GM20431 (cell line): ENCODE results near the gene OR1M1.

Source experiments
- in situ Hi-C: fragments of 300-500 bp; cut with MseI, MboI; formaldehyde crosslinking; loops from one replicate; pipeline ENCODE4 v1.15.0; 2020; ENCODE audit warnings: low sequenced_read_pairs; ENCODE audit not compliant: unreplicated experiment

The OR1M1 gene

DNA sequence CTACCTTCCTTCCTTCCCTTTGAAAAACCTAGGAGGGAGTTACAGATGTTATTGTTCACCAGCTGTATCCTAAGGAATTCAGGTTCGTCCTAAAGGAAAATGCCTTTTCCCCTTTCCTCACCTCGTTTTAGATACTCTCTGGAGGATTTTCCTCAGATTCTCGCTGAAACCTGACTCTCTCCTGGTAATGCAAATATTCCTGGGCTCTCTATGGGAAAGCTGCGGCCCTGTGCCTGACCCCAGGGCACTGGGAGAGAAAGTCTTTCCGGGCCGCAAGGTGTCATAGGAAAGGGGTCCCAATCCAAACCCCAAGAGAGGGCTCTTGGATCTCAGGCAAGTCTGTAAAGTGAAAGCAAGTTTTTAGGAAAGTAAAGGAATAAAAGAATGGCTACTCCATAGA, 13.1 kb upstream of the OR1M1 start:
- in situ Hi-C loops = no loop called here

DNA sequence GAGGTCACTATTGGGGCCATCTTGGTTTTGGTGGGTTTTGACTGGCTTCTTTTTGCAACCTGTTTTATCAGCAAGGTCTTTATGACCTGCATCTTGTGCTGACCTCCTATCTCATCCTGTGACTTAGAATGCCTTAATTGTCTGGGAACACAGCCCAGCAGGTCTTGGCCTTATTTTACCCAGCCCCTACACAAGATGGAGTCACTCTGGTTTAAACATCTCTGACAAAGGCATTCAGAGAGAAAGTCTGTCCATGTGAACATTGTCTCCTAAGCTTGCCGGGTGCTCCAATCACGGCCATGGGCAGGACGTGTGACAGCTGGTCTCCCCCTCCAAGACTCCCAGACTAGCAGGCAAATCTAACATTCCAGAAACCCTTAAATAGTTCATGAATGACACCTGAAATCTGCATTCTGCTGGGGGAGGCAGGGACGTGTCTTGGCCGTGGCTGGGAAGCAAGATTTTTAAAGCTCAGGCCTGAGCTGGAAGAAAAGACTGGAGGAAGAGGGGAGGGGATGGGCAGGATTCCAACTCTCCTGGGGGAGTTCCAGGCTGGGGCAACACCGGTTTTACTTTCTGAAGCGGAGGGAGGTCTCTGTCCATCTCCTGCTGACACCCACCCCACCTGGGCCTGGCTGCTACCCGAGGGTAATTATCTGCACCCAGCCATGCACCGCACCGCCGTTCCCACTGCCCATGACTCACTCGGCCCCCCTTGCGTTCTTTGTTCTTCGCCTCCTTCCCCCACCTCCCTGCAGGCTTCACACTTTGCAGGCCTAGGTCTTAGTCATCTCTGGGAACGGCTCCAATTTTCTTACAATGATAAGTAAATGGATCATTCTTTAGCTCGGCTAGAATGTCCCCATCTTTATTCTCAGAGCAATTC, 11.6 kb upstream of the OR1M1 start:
- in situ Hi-C loops = no loop called here

GRCh38 chr19:9076901-9077300, 10.0 kb upstream of the OR1M1 start:
- in situ Hi-C loops = no loop called here

DNA sequence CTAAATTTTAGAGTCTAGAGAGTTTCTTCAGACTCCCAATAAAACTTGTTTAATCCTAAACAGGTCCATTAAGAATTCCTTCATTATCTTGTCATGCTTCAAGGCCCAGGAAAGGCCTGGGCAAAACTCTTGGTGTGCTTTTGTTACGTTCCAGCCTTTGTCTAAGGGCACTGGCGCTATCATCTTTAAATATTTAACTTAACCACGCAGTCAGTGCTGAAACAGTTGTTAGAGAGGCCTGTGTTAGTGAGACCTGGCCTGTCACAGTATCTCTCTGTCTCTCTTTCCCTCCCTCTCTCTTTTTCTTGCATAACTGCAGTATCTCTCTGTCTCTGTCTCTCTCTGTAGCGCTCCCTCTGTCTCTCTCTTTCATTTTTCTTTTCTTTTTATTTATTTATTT, 8.2 kb upstream of the OR1M1 start:
- in situ Hi-C loops = no loop called here

GRCh38 chr19:9107375-9107774, 20.5 kb downstream of the OR1M1 start, which contains the start of gene OR7G2:
Gene OR7G2 (minus strand): TSS chr19:9107475. CDS start chr19:9103243, 4,232 bp downstream.
- in situ Hi-C loops = no loop called here

DNA sequence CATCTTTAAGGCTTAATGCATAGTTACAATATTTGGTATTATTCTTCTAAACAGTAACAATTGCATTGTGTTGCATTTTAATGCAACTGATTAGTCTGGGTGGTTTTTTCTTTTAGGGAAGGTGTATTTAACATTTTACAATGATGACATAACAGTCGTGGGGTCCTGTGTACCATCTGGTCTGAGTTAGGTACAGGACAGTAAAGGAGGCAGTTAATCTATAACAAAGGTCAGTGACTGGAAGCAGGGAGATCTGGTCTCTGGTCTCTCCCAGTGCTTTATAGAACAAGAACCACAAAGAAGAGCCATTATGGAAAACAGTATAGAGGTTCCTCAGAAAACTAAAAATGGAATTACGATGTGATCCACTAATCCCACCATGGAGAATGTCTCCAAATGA, 23.1 kb downstream of the OR1M1 start:
- in situ Hi-C loops = no loop called here

- in situ Hi-C loops = no loop called here
These were observed 28.5 kb downstream of the OR1M1 start, which contains the start of gene OR7G1 for GRCh38 chr19:9115307-9115813. Gene OR7G1 (minus strand): TSS chr19:9115763. CDS start chr19:9115763, 0 bp downstream.

- in situ Hi-C loops = no loop called here
These were observed 29.7 kb downstream of the OR1M1 start for GRCh38 chr19:9116547-9116946.

GRCh38 chr19:9126900-9127405, 40.1 kb downstream of the OR1M1 start, which contains the start of gene OR7G3:
Gene OR7G3 (minus strand): TSS chr19:9126950. CDS start chr19:9126950, 0 bp downstream.
- in situ Hi-C loops = loop anchor here (25.0 kb wide), 1 partner anchor 660 kb away; no protein-coding TSS in a partner anchor

DNA sequence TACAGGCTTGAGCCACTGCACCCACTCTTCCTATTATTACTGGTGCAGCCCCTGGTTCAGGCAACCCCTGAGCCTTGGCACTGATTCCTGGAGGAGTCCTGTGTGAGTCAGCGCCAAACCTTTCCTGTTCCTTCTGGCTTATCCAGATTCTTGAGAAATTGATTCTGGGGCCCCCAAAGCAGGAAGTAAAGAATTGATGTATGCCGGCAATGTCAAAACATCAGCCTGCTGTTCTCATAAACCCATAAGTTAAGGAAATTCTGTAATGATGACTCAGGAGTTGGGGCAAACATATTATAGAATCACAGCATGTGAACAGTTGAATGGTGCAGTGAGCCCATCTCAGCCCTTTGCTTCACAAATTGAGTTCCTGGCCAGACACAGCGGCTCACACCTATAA, 41.3 kb downstream of the OR1M1 start:
- in situ Hi-C loops = loop anchor here (25.0 kb wide), 1 partner anchor 659 kb away; no protein-coding TSS in a partner anchor

DNA sequence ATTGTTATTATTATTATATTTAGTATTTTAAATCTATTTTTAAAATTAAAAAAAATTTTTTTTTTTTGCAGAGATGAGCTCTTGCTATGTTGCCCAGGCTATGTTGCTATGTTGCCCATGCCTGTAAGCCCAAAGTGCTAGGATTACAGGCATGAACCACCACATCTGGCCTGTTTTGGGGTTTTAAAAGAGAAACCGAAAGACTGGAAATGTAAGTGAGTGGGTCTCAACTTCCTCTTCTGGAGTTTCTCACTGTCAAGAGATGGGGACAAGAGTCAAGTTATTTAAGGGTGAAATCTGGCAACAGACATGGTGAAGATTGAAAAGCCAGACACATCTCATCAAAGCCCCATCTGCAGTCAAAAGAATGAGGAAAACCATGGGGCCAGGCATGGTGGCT, 44.1 kb downstream of the OR1M1 start:
- in situ Hi-C loops = loop anchor here (25.0 kb wide), 1 partner anchor 656 kb away; no protein-coding TSS in a partner anchor

DNA sequence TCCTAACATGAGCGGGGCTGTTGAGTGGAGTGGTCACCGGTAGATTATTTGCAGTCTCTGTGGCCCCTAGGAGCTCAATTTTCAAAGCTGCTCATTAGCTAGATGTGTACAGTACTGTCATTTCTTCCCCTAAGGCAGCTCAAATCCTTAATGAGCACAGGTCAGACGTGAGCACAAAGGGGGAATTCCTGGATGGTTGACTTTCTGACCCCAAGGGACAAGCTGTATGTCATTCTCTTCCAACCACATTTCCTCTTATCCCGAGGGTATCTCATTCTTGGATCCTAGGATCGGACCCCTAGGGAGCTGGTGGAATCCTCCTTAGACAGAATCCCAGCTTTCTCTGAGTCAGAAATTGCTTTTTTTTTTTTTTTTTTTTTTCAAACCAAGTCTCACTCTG, 45.6 kb downstream of the OR1M1 start:
- in situ Hi-C loops = loop anchor here (25.0 kb wide), 1 partner anchor 655 kb away; no protein-coding TSS in a partner anchor

- in situ Hi-C loops = loop anchor here (25.0 kb wide), 1 partner anchor 648 kb away; no protein-coding TSS in a partner anchor
These were observed 52.8 kb downstream of the OR1M1 start for GRCh38 chr19:9139609-9140158.

- in situ Hi-C loops = loop anchor here (25.0 kb wide), 1 partner anchor 647 kb away; no protein-coding TSS in a partner anchor
These were observed 53.5 kb downstream of the OR1M1 start, which contains the start of gene ZNF317 for GRCh38 chr19:9140159-9140874. Gene ZNF317 (plus strand): TSS chr19:9140397. CDS start chr19:9156017, 15,620 bp downstream.

DNA sequence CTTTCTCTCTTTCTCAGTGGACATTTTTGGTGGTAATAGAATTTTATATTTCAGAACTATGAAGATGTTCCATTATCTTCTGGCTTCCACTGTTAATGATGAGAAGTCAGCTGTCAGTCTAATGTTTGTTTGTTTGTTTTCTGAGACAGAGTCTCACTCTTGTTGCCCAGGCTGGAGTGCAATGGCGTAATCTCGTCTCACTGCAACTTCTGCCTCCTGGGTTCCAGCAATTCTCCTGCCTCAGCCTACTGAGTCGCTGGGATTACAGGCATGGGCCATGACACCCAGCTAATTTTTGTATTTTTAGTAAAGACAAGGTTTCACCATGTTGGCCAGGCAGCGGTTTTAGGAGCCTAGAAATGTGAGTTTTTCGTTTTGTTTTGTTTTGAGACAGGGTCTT, 58.1 kb downstream of the OR1M1 start:
- in situ Hi-C loops = loop anchor here (25.0 kb wide), 1 partner anchor 642 kb away; no protein-coding TSS in a partner anchor
